H1 (cell line): ENCODE data around the gene FARP2. TPM values are rescaled to one million over a fixed set of nuclear protein-coding genes. Genes with fewer than 3 reads are reported as not detected.

ENCODE experiments used
- ASH2L ChIP-seq: fragments of 200-600, 300-600 bp; sonication (generic); IDR thresholded peaks from one replicate; pipeline ENCODE4 v1.7.1; 2017; ENCODE audit warnings: low read length
- BACH1 ChIP-seq: IDR thresholded peaks from 2 replicates; pipeline ENCODE4 v1.6.1; 2012; ENCODE audit warnings: low read length, improper control_type of control experiment
- BRCA1 ChIP-seq: IDR thresholded peaks from 2 replicates; pipeline ENCODE4 v1.6.1; 2012; ENCODE audit warnings: low read depth, low read length, improper control_type of control experiment
- CHD1 ChIP-seq: IDR thresholded peaks from 2 replicates; pipeline ENCODE4 v1.6.1; 2012; ENCODE audit warnings: low read depth, low read length, improper control_type of control experiment
- CREB1 ChIP-seq: IDR thresholded peaks from 2 replicates; pipeline ENCODE4 v1.6.1; 2012; ENCODE audit warnings: inconsistent platforms
- E2F6 ChIP-seq: IDR thresholded peaks from 2 replicates; pipeline ENCODE4 v1.6.1; 2012; ENCODE audit warnings: inconsistent platforms
- GTF2F1 ChIP-seq: IDR thresholded peaks from 2 replicates; pipeline ENCODE4 v1.6.1; 2012; ENCODE audit warnings: low read depth, low read length, improper control_type of control experiment, borderline replicate concordance
- JUN ChIP-seq: IDR thresholded peaks from 2 replicates; pipeline ENCODE4 v1.6.1; 2011; ENCODE audit warnings: low read depth, mild to moderate bottlenecking, improper control_type of control experiment, low read length
- KDM1A ChIP-seq: fragments of 200-600, 300-600 bp; sonication (generic); IDR thresholded peaks from 2 replicates; pipeline ENCODE4 v1.7.1; 2016; ENCODE audit warnings: mild to moderate bottlenecking, low read length, borderline replicate concordance
- KDM5A ChIP-seq: fragments of 200-600 bp; IDR thresholded peaks from 2 replicates; pipeline ENCODE4 v1.7.1; 2012; ENCODE audit warnings: mild to moderate bottlenecking, low read length, inconsistent platforms, mixed read lengths
- MAFK ChIP-seq: IDR thresholded peaks from 2 replicates; pipeline ENCODE4 v1.6.1; 2012; ENCODE audit warnings: low read depth, mild to moderate bottlenecking, improper control_type of control experiment, low read length
- MAX ChIP-seq: IDR thresholded peaks from 2 replicates; pipeline ENCODE4 v1.6.1; 2012; ENCODE audit warnings: inconsistent platforms
- PHF8 ChIP-seq: fragments of 200-600 bp; sonication (generic); conservative IDR thresholded peaks from 2 replicates; pipeline ENCODE4 v1.7.1; 2012; ENCODE audit warnings: low read depth, mild to moderate bottlenecking, inconsistent platforms, low read length, moderate library complexity
- POLR2AphosphoS5 ChIP-seq: IDR thresholded peaks from 2 replicates; pipeline ENCODE4 v1.6.1; 2011; ENCODE audit warnings: low read depth, low read length
- SAP30 ChIP-seq: fragments of 300-600 bp; sonication (generic); IDR thresholded peaks from 2 replicates; pipeline ENCODE4 v1.7.1; 2012; ENCODE audit warnings: low read length, moderate library complexity, mild to moderate bottlenecking, inconsistent platforms; ENCODE audit not compliant: insufficient read depth, insufficient replicate concordance
- SIN3A ChIP-seq, 2 experiments: IDR thresholded peaks in 1 of 2; conservative IDR thresholded peaks in 1 of 2; 2 replicates each; pipeline ENCODE4 v1.6.1; 2011 to 2012; ENCODE audit warnings: low read length in 2 of 2, improper control_type of control experiment in 1 of 2, low read depth in 1 of 2, mild to moderate bottlenecking in 1 of 2
- SIRT6 ChIP-seq: IDR thresholded peaks from one replicate; pipeline ENCODE4 v1.7.1; 2012; ENCODE audit warnings: low read length, inconsistent platforms
- SP1 ChIP-seq: IDR thresholded peaks from 2 replicates; pipeline ENCODE4 v1.6.1; 2011; ENCODE audit warnings: low read depth, low read length
- SP4 ChIP-seq: IDR thresholded peaks from 2 replicates; pipeline ENCODE4 v1.6.1; 2012; ENCODE audit warnings: low read length, inconsistent platforms
- TAF7 ChIP-seq: optimal IDR thresholded peaks from 2 replicates; pipeline ENCODE3; 2011; ENCODE audit warnings: low read depth, mild to moderate bottlenecking, inconsistent platforms, low read length, moderate library complexity, borderline replicate concordance
- USF2 ChIP-seq: IDR thresholded peaks from 2 replicates; pipeline ENCODE4 v1.6.1; 2011; ENCODE audit warnings: low read length, improper control_type of control experiment
- YY1 ChIP-seq: IDR thresholded peaks from 2 replicates; pipeline ENCODE4 v1.6.1; 2011; ENCODE audit warnings: low read depth, mild to moderate bottlenecking, low read length
- polyA plus RNA-seq, 7 experiments: library from polyadenylated mRNA; depleted of rRNA in 3 of 7; stranded (reverse) in 5 of 7; unstranded in 2 of 7; fragments of >200 nt in 5 of 7; fragments of 200-250 nt in 2 of 7; gene quantifications; 1 replicate in 5 of 7; 2 replicates in 1 of 7; 4 replicates in 1 of 7; pipeline versions ENCODE4 v1.2.1 to v1.2.3, GENCODE V29; 2011 to 2013; ENCODE audit warnings: missing spikeins in 2 of 7, mixed read lengths in 2 of 7
- total RNA-seq: library from RNA; stranded (reverse); fragmentation: NEBNext Ultra II Directional; extraction: Animal tissue kit (Norgen Biotek cat#: 25700); gene quantifications from 2 replicates; pipeline ENCODE4 v1.2.1, GENCODE V29; 2021

FARP2 gene
- total and polyA plus RNA-seq, 2 of the 8 experiments (the other 6 are each of a cell fraction or from before 2014, with no cell fraction given) = 12.4 to 33.4 TPM

GRCh38 chr2:241315093-241315878, 40.8 kb upstream of the FARP2 start, which contains the start of gene HDLBP (continued):
- TF ChIP-seq ASH2L = peak; percentile 85
- TF ChIP-seq CHD1 = peak; percentile 74
- TF ChIP-seq SIRT6 = no peak
- TF ChIP-seq KDM5A = peak; percentile 51
- TF ChIP-seq JUN = no peak
- peak; percentile 66; the same call in 1 of the 2 replicates for TF ChIP-seq SP1
- TF ChIP-seq USF2 = peak; percentile 95
- peak; percentile 74 for TF ChIP-seq POLR2AphosphoS5
- peak; percentile 65; the same call in 1 of the 2 replicates for TF ChIP-seq BACH1
- peak; percentile 82; the same call in 1 of the 2 replicates for TF ChIP-seq SP4
- TF ChIP-seq CREB1 = peak; percentile 93
- TF ChIP-seq SIN3A (conservative IDR thresholded peaks at IDR 0.05 in 1 of 2, IDR thresholded peaks at IDR 0.05 in 1 of 2; ENCODE audit: low read depth in 1 of 2, low read length in 2 of 2) = peak; percentile 34 to 79; a peak in 2 of 4 replicates
- TF ChIP-seq SAP30 = peak; percentile 70
- TF ChIP-seq TAF7 = peak; percentile 69
- TF ChIP-seq MAX = peak; percentile 55
- no peak for TF ChIP-seq MAFK
- 0 out of 2 replicates have a peak, but pooled peaks have one; percentile 6 for TF ChIP-seq KDM1A
- peak; percentile 99 for TF ChIP-seq YY1
- TF ChIP-seq BRCA1 = no peak
- TF ChIP-seq GTF2F1 = peak; percentile 69; the same call in 1 of the 2 replicates
- TF ChIP-seq E2F6 = peak; percentile 24
- TF ChIP-seq PHF8 = peak; percentile 73
